ENCODE measurements around the gene PTRHD1. TPM values are rescaled to one million over a fixed set of nuclear protein-coding genes. Genes with fewer than 3 reads are reported as not detected.

Gene PTRHD1
- polyA plus RNA-seq, 1 of the 3 experiments (the other 2 are of a cell fraction): 74.4 TPM

GRCh38 chr2:24833821-24834732, 40.9 kb upstream of the PTRHD1 start:
- TF ChIP-seq RAD21 (IDR thresholded peaks at IDR 0.05; ENCODE audit: low read length) (no peak), MAX (IDR thresholded peaks at IDR 0.05; ENCODE audit: low read depth) (no peak), RXRA (IDR thresholded peaks at IDR 0.05; ENCODE audit: borderline replicate concordance, low read depth) (no peak), TEAD4 (IDR thresholded peaks at IDR 0.05; ENCODE audit: borderline replicate concordance, insufficient read depth) (no peak), SIN3A (IDR thresholded peaks at IDR 0.05; ENCODE audit: borderline replicate concordance, low read depth, low read length) (no peak), SMC3 (IDR thresholded peaks at IDR 0.05; ENCODE audit: low read depth, low read length) (no peak), FOSL2 (IDR thresholded peaks at IDR 0.05; ENCODE audit: borderline replicate concordance, low read depth) (no peak), NFIC (IDR thresholded peaks at IDR 0.05; ENCODE audit: borderline replicate concordance) (no peak), TCF12 (IDR thresholded peaks at IDR 0.05) (no peak), PBX3 (IDR thresholded peaks at IDR 0.05) (no peak), EZH2phosphoT487 (IDR thresholded peaks at IDR 0.05; ENCODE audit: borderline replicate concordance, low read depth) (no peak), IRF3 (IDR thresholded peaks at IDR 0.05; ENCODE audit: low read depth, low read length) (no peak), FOXM1 (IDR thresholded peaks at IDR 0.05; ENCODE audit: low read depth) (no peak), FOXJ3 (CRISPR knock-in tag; IDR thresholded peaks at IDR 0.05) (no peak), EP300 (IDR thresholded peaks at IDR 0.05; ENCODE audit: borderline replicate concordance in 1 of 2, low read depth in 1 of 2, low read length in 1 of 2) (no peak)
- WGBS (ENCODE audit: low lambda C conversion rate): 95% methylated on average over 16 of the region's 32 CpGs
- POLR2A ChIA-PET: no interaction called here

More at GRCh38 chr2:24833821-24834732, 40.9 kb upstream of the PTRHD1 start:
- Histone ChIP-seq H3K4me2 (no peak overlapping the region), H3K36me3 (replicated peaks in 1 of 2; ENCODE audit: control insufficient read depth in 1 of 2, insufficient read depth in 2 of 2, low read length in 1 of 2) (peaks cover 0 to 2% of the 10 kb centered on the region in 2 experiments), H3K9me2 (no peaks in the 10 kb centered on the region), H3K9me3 (no peaks in the 10 kb centered on the region), H3K4me1 (ENCODE audit: control insufficient read depth in 1 of 2, insufficient read depth in 2 of 2, low read depth in 1 of 2, low read length in 1 of 2) (no peaks in the 10 kb centered on the region; a peak in 1 of 4 replicates), H4K20me1 (ENCODE audit: insufficient read depth) (no peaks in the 10 kb centered on the region), H3K9ac (no peak overlapping the region), H2AFZ (ENCODE audit: low read depth) (no peak overlapping the region), H3K79me2 (ENCODE audit: insufficient read depth) (no peaks in the 10 kb centered on the region), H3K27ac (ENCODE audit: low read depth in 2 of 2, low read length in 1 of 2) (no peak overlapping the region), H3K27me3 (ENCODE audit: insufficient read depth) (no peaks in the 10 kb centered on the region), H3F3A (replicated peaks; ENCODE audit: insufficient read depth) (no peaks in the 10 kb centered on the region), H3K4me3 (ENCODE audit: low read depth in 2 of 2, low read length in 1 of 2) (no peak overlapping the region)
- CTCF ChIA-PET: interaction anchor here (1.1 to 16.7 kb wide), 3 partner anchors 7 to 425 kb away, joined by 3 to 269 read pairs (median 45); no protein-coding TSS in a partner anchor
- no peak for DNase-seq
